ENCODE measurements around the gene CADM1.

CADM1 gene

GRCh38 chr11:115290479-115290878, 213.7 kb downstream of the CADM1 start:
- DNase-seq (ENCODE audit: low read depth in 2 of 2, low spot score in 1 of 2): no peak

- DNase-seq (ENCODE audit: low read depth in 2 of 2, low spot score in 1 of 2): no peak
Measured at GRCh38 chr11:115287266-115287665, 216.9 kb downstream of the CADM1 start.

DNA sequence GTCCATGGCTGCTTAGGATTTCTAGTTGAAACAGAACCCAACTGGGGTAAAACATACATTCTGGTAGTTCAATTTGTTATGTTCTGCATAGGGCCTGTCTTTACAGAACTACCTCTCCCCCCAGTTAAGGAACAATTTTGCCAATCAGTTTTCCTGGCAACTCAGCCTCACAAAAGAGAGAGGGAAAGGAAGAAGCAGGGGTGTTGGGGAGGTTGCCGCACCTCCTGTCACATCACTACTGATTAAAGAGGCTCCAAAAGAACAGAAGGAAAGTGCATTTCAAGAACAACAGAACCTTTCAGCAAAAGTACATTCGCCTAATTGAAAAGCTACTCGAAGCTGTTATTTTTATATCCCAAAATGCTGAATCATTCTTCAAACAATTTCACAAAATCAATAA, 217.6 kb downstream of the CADM1 start:
- DNase-seq (ENCODE audit: low read depth in 2 of 2, low spot score in 1 of 2): no peak

- no peak for DNase-seq (ENCODE audit: low read depth in 2 of 2, low spot score in 1 of 2)
Measured at GRCh38 chr11:115284773-115285172, 219.4 kb downstream of the CADM1 start.

GRCh38 chr11:115282923-115283322, 221.3 kb downstream of the CADM1 start:
- DNase-seq (ENCODE audit: low read depth in 2 of 2, low spot score in 1 of 2): no peak

DNA sequence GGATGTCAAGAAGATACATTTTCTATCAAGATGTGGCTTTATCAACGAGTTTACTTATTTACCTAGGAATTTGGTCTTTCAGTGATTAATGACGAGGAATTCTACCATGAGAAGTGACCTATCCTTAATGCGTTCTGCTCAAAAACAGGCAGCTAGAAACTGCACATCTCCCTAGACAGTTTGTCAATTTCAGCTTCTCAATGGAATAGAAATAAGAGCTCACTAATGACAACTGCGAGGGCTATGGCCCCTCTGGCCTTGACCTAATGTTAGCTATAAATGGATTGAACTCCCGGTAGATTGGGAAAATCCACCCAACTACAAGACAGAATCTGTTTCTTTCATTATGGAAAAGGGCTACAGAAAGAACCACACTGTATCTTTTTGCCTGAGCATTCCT, 223.4 kb downstream of the CADM1 start:
- no peak for DNase-seq (ENCODE audit: low read depth in 2 of 2, low spot score in 1 of 2)

- DNase-seq (ENCODE audit: low read depth in 2 of 2, low spot score in 1 of 2): no peak
Measured at GRCh38 chr11:115279813-115280761, 224.1 kb downstream of the CADM1 start.

GRCh38 chr11:115276799-115277198, 227.4 kb downstream of the CADM1 start:
- no peak for DNase-seq (ENCODE audit: low read depth in 2 of 2, low spot score in 1 of 2)

DNA sequence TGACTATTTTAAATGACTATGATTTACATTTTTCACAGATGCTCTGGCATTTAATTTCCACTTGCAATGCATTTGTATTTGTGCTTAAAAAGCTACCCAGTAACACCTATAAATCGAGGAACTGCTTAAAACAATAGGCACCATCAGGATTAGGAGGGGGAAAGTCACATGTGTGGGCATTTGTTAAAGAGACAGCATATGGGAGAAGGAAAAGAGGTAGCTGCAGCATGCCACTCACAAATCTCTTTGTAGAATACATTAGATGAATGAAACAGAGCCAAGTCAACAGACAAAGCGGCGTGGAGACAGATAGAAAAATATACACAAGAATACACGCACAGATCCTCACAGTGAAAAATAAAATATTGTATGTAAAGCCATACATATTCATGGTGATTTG, 228.0 kb downstream of the CADM1 start:
- no peak for DNase-seq (ENCODE audit: low read depth in 2 of 2, low spot score in 1 of 2)

DNA sequence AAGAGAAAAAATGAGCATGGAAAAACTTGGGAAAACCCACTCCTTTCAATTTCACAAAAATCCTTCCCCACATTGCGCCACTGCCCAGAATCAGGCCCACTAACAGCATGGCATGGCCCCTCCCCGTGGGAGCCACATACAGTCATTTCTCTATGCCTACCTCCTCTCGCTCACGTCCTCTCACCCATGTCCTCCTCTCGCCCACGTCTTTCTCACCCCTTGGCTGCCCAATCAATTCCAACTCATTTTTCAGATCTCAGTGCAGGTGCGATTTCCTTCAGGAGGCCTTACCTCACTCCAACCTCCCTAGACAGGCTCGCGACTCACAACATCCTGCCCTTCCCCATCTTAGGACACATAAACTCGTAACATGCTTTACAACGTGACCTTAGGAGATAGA, 229.2 kb downstream of the CADM1 start:
- no peak for DNase-seq (ENCODE audit: low read depth in 2 of 2, low spot score in 1 of 2)

GRCh38 chr11:115272925-115273324, 231.3 kb downstream of the CADM1 start:
- DNase-seq (ENCODE audit: low read depth in 2 of 2, low spot score in 1 of 2): no peak

- DNase-seq (ENCODE audit: low read depth in 2 of 2, low spot score in 1 of 2): no peak
Measured at GRCh38 chr11:115271643-115272042, 232.6 kb downstream of the CADM1 start.

DNA sequence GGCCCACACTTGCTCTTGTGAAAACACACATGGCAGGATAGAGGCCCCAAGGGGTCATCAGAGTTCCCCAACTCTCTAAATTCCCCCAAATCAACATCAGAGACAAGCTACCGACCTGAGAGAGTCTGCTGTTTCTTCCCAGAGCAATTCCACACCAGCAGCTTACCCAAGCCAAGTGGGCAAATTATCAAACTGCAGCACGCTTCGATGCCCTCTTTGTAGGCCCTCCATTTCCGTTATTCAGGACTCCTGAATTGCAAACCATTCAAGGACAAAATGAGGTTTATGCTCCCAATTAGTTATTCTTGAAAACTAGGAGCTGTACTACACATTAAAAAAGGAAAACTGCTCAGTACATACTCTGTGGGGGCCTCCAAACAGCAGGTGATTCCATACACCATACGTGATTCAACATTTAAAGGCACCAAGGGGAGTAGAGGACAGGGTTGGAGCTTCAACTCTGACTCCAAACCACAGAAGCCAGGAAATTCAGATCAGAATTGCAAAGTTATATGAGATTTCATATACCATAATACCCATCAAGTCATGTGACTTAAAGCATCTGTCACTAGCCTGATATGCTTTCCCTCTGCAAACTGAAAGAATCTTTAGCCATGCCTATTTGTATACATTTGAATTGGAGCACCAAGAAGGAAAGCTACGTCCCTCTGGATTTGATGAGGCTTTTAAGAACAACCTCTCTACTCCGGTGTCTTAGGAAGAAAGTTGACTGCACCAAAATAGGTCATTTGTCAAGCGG, 234.8 kb downstream of the CADM1 start:
- DNase-seq (ENCODE audit: low read depth in 2 of 2, low spot score in 1 of 2): no peak

GRCh38 chr11:115267871-115268270, 236.3 kb downstream of the CADM1 start:
- no peak for DNase-seq (ENCODE audit: low read depth in 2 of 2, low spot score in 1 of 2)

GRCh38 chr11:115267238-115267781, 236.9 kb downstream of the CADM1 start:
- no peak for DNase-seq (ENCODE audit: low read depth in 2 of 2, low spot score in 1 of 2)

- DNase-seq (ENCODE audit: low read depth in 2 of 2, low spot score in 1 of 2): no peak
Measured at GRCh38 chr11:115266066-115266639, 238.1 kb downstream of the CADM1 start.

DNA sequence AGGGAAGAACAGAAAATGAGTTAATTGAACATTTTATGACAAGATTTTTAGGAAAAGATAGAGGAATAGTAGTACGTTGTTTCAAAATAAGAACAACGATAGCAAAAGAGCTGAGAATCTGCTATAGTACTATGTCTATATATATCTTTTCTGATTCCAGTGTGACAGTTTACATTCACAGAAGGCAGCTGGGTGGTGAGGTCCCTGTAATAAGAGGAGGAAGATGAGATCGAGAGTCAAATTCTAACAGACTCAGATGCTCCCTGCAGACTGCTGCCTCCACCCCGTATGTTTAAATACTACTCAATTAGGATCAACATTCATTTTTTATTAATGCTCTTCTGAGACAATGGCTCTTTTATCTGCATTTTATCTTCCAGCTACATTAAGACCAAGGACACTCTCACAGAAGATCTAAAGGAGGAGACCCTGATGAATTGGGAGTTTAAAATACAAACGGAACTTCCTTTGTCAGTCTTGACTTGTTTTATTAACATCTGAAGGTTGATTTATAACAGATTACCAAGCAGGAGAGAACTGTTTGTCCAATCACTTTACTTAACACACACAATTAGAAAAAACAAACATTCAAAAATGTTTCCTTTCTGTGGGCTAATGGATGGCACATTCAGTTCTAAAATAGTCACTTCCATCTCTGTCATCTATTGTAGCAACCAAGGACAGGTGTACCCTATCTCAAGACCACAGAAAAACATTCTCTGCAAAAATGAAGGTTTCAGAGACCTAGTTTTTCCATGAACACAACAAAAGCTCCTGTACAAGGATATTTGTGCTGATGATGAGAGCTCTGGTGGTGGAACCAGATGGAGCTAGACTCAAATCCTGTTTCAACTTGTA, 240.2 kb downstream of the CADM1 start:
- no peak for DNase-seq (ENCODE audit: low read depth in 2 of 2, low spot score in 1 of 2)

- no peak for DNase-seq (ENCODE audit: low read depth in 2 of 2, low spot score in 1 of 2)
Measured at GRCh38 chr11:115258216-115258615, 246.0 kb downstream of the CADM1 start.

- DNase-seq (ENCODE audit: low read depth in 2 of 2, low spot score in 1 of 2): no peak
Measured at GRCh38 chr11:115257678-115258077, 246.5 kb downstream of the CADM1 start.

GRCh38 chr11:115257270-115257669, 246.9 kb downstream of the CADM1 start:
- DNase-seq (ENCODE audit: low read depth in 2 of 2, low spot score in 1 of 2): no peak

All from stimulated activated CD8-positive, alpha-beta memory T cell treated with anti-CD3 and anti-CD28 coated beads, Interleukin-4, amount 100 ng/mL, for 1 hour (primary cell).